Vagina (tissue), 2 donors: ENCODE results near the gene YPEL1.

Experiments
- CTCF ChIP-seq, 3 experiments: fragments of 450-650 bp in 2 of 3; fragments of 200-600 bp in 1 of 3; sonication (generic) in 1 of 3; IDR thresholded peaks; one replicate each; pipeline ENCODE4 v1.5.1; 2017 to 2019; ENCODE audit warnings: antibody characterized with exemption in 3 of 3, mild to moderate bottlenecking in 2 of 3, moderate library complexity in 2 of 3
- POLR2A ChIP-seq, 2 donors: fragments of 450-650 bp; IDR thresholded peaks; one replicate each; pipeline ENCODE4 v1.6.1; 2017; ENCODE audit warnings: antibody characterized with exemption in 2 of 2, mild to moderate bottlenecking in 2 of 2, moderate library complexity in 2 of 2

DNA sequence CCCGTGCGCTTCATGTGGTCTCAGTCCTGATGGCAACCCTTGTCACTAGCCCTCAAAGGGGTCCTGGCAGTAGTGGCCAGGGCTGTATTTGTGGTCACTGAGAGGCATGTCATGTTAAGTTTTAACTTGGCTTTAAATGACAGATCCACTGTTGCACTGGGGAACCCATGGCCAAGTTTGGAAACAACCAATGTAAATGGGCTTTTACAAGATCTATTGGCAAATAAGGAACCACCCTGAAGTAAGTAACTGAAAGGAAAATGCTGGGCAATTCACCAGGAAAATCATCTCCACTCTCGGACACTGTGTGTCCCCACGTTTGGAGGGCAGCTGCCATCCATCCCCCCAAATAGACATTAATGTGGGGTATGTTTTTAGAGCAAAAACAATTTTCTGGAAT lies 8.4 kb downstream of the YPEL1 start:
- TF ChIP-seq POLR2A (IDR thresholded peaks at IDR 0.05): no peak
- no peak for TF ChIP-seq CTCF (IDR thresholded peaks at IDR 0.05)
